GM18498 (cell line): ENCODE results near the gene PTPRM.

ENCODE experiments used
- ATAC-seq: cut with Tn5 transposase; IDR thresholded peaks from one replicate; pipeline ENCODE4 v1.9.1; 2021; ENCODE audit warnings: mild to moderate bottlenecking, moderate library complexity; ENCODE audit not compliant: unreplicated experiment

The PTPRM gene

DNA sequence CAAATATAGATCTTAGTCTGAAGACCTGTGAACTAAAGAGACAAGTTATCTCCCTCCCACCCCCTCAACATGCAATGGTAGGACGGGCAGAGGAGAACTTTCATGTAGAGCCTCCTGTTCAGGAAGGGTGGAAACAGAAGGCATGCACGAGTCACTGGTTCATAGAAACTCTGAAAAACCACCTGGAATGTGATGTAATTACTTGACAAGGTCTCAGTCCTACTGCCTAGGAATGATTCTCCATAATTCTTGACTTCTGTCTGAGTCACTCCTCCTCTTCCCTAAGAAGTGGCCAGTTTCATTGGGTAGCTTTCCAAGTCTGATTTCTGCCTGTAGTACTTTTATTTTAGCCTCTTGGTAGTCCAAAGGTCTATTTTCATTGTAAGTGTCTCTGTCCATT is 277.3 kb downstream of the PTPRM start:
- no peak for ATAC-seq

- no peak for ATAC-seq
These were observed 279.2 kb downstream of the PTPRM start for GRCh38 chr18:7846335-7846734.

DNA sequence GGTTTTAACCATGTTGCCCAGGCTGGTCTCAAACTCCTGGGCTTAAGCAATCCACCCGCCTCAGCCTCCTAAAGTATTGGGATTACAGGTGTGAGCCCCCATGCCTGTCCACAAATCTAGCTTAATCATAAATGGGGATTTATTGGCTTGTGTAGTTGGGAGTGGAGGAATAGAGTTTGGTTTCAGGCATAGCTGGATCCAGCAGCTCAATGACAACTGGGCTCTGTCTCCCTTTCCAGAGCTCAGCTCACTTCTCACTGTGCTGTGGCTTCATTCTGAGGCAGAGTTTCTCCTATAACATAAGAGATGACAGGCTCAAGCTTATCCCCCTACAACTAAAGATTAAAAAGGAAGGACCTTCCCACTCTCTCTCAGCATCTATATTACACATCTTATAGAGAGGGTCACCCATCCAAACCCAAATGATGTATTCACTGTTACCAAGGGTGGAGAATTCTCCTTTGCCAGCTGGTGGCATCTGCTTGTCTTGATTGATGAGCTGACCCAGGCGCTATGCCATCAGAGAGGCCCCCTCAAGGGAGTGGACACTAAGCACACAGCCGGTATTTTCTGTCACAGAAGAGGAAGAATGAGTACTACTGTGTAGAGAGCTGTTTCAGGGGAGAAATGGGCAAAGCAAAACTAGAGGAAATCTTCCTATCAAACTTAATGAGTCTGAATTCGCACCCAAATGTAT is 280.4 kb downstream of the PTPRM start:
- ATAC-seq: no peak

GRCh38 chr18:7848054-7848412 is 280.9 kb downstream of the PTPRM start:
- ATAC-seq: no peak

- ATAC-seq: no peak
These were observed 283.3 kb downstream of the PTPRM start for GRCh38 chr18:7850446-7850845.

- no peak for ATAC-seq
These were observed 287.9 kb downstream of the PTPRM start for GRCh38 chr18:7855028-7855427.

- ATAC-seq: no peak
These were observed 288.6 kb downstream of the PTPRM start for GRCh38 chr18:7855671-7856070.

GRCh38 chr18:7856116-7856515 is 289.0 kb downstream of the PTPRM start:
- ATAC-seq: no peak

DNA sequence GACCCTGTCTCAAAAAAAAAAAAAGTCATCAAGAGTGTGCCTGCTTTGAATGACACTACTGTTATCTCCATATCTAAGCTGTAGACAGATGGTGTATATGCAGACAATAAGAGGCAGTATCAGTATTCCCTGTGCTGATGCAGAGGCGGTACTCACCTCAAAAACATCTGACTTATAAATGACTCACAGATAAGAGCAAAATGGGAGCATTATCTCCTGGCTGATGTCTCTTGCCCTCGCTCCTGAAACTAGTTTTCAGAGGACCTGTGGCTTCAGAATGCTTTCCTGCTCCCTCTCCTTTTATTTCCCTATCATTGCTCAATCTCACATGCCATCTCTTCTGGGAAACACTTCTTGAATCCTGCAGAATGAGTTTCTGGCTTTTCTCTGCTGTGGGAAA is 289.6 kb downstream of the PTPRM start:
- ATAC-seq: no peak

- no peak for ATAC-seq
These were observed 290.4 kb downstream of the PTPRM start for GRCh38 chr18:7857562-7857961.

DNA sequence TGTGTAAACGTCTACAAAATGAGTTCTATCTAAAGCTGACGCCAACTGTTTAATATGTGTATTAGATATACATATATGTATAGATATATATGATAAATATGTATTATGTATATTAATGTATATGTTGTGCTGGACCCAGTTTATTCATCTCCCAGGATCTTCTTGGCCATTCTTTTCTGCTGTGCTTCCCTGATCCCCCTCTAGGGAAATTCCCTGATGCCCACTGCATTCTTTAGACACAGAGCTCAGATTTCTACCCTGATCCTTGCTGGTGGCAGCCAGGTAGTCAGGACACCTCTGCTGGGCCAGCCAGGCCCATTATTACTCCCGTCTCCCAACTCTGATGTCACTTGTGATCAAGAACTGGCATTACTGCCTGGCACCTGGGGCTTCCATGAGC is 292.0 kb downstream of the PTPRM start:
- ATAC-seq: no peak

DNA sequence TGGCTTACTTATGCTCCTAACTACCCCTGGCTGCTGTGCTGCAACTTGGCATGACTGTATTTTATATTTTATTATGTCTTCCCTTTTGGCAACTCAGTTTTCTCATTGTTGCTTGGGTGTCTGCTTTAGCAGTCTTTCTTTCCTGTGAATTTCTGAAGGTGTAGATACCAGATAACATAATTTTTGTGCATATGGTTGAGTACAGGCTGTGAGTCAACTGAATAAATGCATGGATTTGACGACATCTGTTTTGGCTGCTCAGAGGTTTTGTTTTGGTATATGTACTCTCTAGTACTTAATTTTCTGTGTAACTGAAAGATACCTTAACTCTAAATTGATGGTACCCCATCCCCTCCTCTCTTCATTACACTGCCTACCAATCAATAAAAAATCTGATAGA is 303.1 kb downstream of the PTPRM start:
- no peak for ATAC-seq

DNA sequence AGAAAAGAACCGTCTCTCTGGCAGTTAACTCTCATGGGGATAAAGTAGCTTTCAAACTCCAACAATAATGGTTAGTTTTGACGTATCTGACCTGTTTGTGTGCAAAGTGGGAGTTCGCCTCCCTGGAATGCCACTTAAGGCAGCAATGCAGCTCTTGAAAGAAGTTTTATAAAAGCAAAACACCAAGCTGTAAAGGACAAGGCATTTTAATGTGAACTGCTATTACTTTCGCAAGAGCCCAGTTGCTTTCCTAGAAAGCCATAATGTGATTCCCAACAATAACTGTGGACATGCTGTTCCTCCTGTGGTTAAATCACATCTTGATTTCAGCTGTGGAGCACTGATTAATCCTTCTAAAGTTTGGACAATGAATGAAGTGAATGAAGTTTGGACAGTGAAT is 303.7 kb downstream of the PTPRM start:
- ATAC-seq: no peak

GRCh38 chr18:7871560-7872456 is 304.7 kb downstream of the PTPRM start:
- no peak for ATAC-seq

GRCh38 chr18:7872569-7872968 is 305.5 kb downstream of the PTPRM start:
- ATAC-seq: no peak

DNA sequence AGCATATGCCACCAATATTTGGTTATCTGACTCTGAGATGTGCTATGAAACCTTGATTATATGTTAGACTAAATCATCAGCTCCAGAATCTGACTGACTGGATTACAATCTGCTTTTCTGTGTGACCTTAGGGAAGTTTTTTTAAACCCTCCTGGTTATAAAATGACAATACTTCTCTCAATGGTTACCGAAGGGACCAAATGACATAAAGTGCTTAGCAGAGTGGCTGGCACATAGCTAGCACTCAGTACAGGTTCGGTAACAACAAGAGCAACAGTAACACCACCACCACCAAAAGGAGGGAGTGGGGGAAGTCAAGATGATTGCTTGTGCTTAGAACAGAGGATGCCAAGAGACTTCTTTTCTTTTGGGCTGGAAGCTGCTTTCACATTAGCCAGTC is 306.2 kb downstream of the PTPRM start:
- ATAC-seq: no peak

GRCh38 chr18:7876354-7877104 is 309.4 kb downstream of the PTPRM start:
- ATAC-seq: no peak

DNA sequence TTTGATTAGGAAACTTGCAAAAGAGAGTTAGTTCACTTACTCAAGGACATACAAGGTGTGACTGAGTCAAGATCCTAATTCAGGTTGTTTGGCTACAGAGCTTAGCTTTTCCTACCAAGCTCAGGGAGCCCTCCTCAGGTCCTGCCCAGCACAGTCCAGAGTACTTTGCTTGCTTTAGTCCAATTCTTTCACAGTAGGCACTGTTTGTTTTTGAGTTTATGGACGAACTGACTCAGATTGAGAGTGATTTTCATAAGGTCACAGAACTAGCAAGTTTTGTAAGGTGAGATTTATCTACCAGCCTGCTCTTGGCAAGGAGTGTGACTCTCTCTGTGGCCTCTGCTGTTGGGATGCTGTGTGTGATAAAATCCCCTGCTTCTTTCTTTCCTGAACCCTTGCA is 310.5 kb downstream of the PTPRM start:
- ATAC-seq: no peak

DNA sequence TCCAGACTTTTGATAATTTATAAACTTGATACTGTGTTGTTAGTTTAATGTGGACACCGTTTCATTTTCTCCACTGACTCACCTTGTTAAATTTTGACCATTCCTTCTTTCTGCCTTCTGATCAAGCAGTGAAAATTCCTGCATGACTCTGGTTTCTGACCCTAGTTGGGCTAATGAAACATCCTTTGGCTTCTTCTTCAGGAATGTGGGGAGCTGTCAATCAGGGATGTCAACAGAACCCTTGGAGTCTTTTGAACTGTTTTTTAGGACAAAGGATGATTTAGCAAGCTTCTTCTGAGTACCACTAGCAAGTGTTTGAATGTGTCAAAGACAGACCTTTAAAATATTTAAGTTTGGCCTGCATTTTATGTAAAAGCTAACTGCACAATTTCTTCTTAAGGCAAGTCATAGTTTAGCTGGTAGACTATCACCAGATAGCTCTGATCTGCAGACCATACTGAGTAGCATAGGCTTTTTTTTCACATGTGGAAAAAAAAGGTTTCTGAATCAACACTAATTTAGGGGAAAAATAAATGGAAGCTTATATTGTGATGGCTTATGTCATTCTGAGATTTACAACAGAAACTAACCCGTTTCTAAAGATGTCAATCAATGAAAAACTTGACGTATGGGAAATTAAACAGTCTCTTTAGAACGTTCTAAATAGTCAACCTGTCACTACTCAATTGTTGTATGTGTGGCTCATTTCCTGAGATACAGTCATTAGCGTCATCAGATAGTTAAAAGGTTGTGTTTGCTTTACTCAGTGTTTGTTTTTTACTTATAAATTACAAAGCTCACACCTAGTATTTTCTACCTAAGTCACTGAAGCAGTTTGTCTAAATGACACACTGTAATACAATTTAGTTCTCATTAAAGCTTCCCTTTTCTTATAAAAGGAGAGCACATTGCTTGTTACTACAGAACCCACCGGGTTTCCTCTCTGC is 311.4 kb downstream of the PTPRM start:
- ATAC-seq: no peak

- ATAC-seq: no peak
These were observed 312.6 kb downstream of the PTPRM start for GRCh38 chr18:7879717-7880116.

DNA sequence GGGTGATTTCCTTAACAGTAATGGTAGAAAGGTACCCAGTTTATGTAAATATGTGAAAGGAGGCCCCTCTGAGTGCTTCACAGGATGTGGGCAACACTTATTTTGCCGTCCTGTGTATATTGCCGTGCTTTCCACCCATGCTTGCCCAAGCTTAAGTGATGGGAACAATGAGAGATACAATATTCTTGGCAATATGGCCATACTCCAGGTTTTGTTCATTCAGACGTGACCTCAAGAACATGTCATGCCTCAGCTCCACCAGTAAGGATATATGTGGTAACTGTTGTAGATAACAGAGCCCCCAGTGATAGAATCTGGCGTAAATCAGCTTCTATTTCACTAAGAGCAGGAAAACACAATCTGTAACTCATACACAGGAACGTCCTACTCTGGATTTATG is 318.7 kb downstream of the PTPRM start:
- ATAC-seq: no peak
